HG03135 (cell line): ENCODE measurements around the gene CERKL.

Source experiments
- ATAC-seq: cut with Tn5 transposase; IDR thresholded peaks from one replicate; pipeline ENCODE4 v1.9.1; 2021; ENCODE audit warnings: mild to moderate bottlenecking, moderate library complexity; ENCODE audit not compliant: unreplicated experiment

CERKL gene

DNA sequence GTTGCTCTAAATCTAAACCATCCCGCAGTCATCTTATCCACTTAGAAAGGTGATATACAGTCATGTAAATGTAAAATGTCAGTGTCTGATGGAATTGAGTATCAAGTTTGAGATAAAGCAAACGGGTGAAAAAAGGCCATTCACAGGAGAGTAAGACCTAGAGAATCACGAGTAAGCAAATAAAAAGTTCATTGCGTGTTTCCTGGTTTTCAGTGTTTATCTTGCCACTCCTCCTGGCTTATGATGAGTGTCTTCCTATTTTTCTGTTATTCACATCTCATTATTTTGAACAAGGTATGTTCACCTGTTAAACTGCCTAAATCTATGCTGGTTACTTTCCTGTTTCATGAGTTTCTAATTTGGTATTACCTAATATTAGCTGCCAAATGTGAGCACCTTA, 130.9 kb downstream of the CERKL start:
- ATAC-seq: no peak

- no peak for ATAC-seq
Measured at GRCh38 chr2:181523756-181524155, 133.1 kb downstream of the CERKL start.

DNA sequence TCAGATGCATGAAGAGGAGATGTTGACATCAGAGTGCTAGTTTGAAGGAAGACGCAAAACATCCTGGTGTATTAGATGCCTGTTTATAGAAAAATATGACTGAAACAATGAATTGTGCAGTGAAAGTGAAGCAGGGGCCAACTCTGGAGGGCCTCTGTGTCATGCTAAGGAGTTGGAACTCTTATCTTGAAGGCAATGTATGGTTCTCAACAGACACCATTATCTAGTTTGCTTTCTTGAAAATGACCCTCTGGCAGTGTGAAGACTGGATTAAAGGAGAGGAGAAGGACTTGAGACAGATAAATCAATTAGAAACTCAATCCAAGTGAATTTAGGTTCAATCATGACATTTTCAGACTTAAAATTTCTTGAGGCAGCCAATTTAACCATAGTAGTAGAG, 136.7 kb downstream of the CERKL start:
- no peak for ATAC-seq

- ATAC-seq: no peak
Measured at GRCh38 chr2:181517685-181518301, 139.1 kb downstream of the CERKL start.

GRCh38 chr2:181516992-181517391, 139.9 kb downstream of the CERKL start:
- no peak for ATAC-seq

GRCh38 chr2:181515719-181516118, 141.2 kb downstream of the CERKL start:
- ATAC-seq: no peak

DNA sequence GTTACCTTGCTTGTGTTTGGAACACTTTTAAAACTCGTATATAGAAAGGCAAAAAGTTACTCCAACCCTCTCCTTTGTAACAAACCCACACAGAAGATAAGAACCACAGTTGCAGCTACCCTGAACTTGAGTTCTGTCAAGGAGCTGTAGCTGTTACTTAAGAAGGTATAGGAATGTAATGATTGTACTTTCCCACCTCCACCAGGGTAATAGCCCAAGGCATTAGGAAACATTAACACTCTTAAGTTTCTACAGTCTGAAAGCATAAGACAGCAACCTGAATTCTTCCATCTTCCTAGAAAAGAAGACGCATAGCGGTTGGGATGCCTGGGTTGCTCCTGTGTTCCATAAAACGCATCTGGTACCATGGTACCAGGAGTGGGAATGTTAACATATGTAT, 156.7 kb downstream of the CERKL start:
- ATAC-seq: no peak

GRCh38 chr2:181499231-181499630, 157.7 kb downstream of the CERKL start:
- ATAC-seq: no peak
